H9 (cell line): ENCODE measurements around the gene HDAC2. TPM values are rescaled to one million over a fixed set of nuclear protein-coding genes. Genes with fewer than 3 reads are reported as not detected.

ENCODE experiments used
- DNase-seq: peaks from one replicate; pipeline ENCODE4 v3.0.0-alpha.2; 2017
- H2AFZ ChIP-seq: one replicate; pipeline ENCODE4 v1.6.1; 2013; ENCODE audit warnings: mild to moderate bottlenecking, low read length, control low read depth, moderate library complexity
- H2AK5ac ChIP-seq: 2 replicates; pipeline ENCODE4 v1.6.1; 2013; ENCODE audit warnings: low read length, control low read depth, mixed read lengths; ENCODE audit not compliant: insufficient read length
- H2BK120ac ChIP-seq: one replicate; pipeline ENCODE4 v1.6.1; 2013; ENCODE audit warnings: low read depth, mild to moderate bottlenecking, low read length, control low read depth, inconsistent platforms; ENCODE audit not compliant: poor library complexity, severe bottlenecking
- H2BK12ac ChIP-seq: 2 replicates; pipeline ENCODE4 v1.6.1; 2013; ENCODE audit warnings: low read length, control low read depth, mixed read lengths, low read depth; ENCODE audit not compliant: insufficient read length
- H2BK15ac ChIP-seq: 2 replicates; pipeline ENCODE4 v1.6.1; 2013; ENCODE audit warnings: low read depth, low read length, control low read depth
- H2BK20ac ChIP-seq: one replicate; pipeline ENCODE4 v1.6.1; 2013; ENCODE audit warnings: low read depth, mild to moderate bottlenecking, low read length, control low read depth, inconsistent platforms; ENCODE audit not compliant: poor library complexity, severe bottlenecking
- H2BK5ac ChIP-seq: 2 replicates; pipeline ENCODE4 v1.6.1; 2013; ENCODE audit warnings: low read length, control low read depth, mixed read lengths; ENCODE audit not compliant: insufficient read length
- H3K14ac ChIP-seq: 2 replicates; pipeline ENCODE4 v1.6.1; 2013; ENCODE audit warnings: low read length, control low read depth; ENCODE audit not compliant: insufficient read depth
- H3K18ac ChIP-seq: 2 replicates; pipeline ENCODE4 v1.6.1; 2013; ENCODE audit warnings: low read depth, mild to moderate bottlenecking, mixed read lengths, low read length, control low read depth; ENCODE audit not compliant: insufficient read length
- H3K23ac ChIP-seq: 2 replicates; pipeline ENCODE4 v1.6.1; 2013; ENCODE audit warnings: low read length, control low read depth, mixed read lengths, low read depth; ENCODE audit not compliant: insufficient read length
- H3K23me2 ChIP-seq: 2 replicates; pipeline ENCODE4 v1.6.1; 2013; ENCODE audit warnings: low read depth, mild to moderate bottlenecking, mixed read lengths, low read length, control low read depth; ENCODE audit not compliant: insufficient read length, poor library complexity, severe bottlenecking
- H3K27ac ChIP-seq: 2 replicates; pipeline ENCODE4 v1.5.1; 2013; ENCODE audit warnings: low read length, control low read depth, mixed read lengths, low read depth; ENCODE audit not compliant: insufficient read length
- H3K27me3 ChIP-seq: 2 replicates; pipeline ENCODE4 v1.6.1; 2013; ENCODE audit warnings: low read length, control low read depth, inconsistent platforms; ENCODE audit not compliant: insufficient read depth
- H3K4ac ChIP-seq: 2 replicates; pipeline ENCODE4 v1.6.1; 2013; ENCODE audit warnings: low read depth, mild to moderate bottlenecking, control low read depth, inconsistent platforms, low read length, moderate library complexity
- H3K4me1 ChIP-seq: 2 replicates; pipeline ENCODE4 v1.6.1; 2013; ENCODE audit warnings: low read length, control low read depth, inconsistent platforms; ENCODE audit not compliant: insufficient read depth
- H3K4me2 ChIP-seq: 2 replicates; pipeline ENCODE4 v1.6.1; 2013; ENCODE audit warnings: low read length, control low read depth, mixed read lengths; ENCODE audit not compliant: insufficient read length, insufficient read depth
- H3K56ac ChIP-seq: 2 replicates; pipeline ENCODE4 v1.6.1; 2013; ENCODE audit warnings: low read depth, mild to moderate bottlenecking, mixed read lengths, low read length, control low read depth; ENCODE audit not compliant: insufficient read length
- H3K79me1 ChIP-seq: 2 replicates; pipeline ENCODE4 v1.6.1; 2013; ENCODE audit warnings: low read depth, mild to moderate bottlenecking, moderate library complexity, low read length, control low read depth, inconsistent platforms; ENCODE audit not compliant: insufficient read depth, poor library complexity, severe bottlenecking
- H3K79me2 ChIP-seq: 2 replicates; pipeline ENCODE4 v1.6.1; 2013; ENCODE audit warnings: low read length, control low read depth, inconsistent platforms; ENCODE audit not compliant: insufficient read depth
- H3K9ac ChIP-seq: 2 replicates; pipeline ENCODE4 v1.6.1; 2013; ENCODE audit warnings: low read length, control low read depth, mixed read lengths; ENCODE audit not compliant: insufficient read length; ENCODE audit errors: extremely low read depth
- H3K9me3 ChIP-seq: one replicate; pipeline ENCODE4 v1.6.1; 2013; ENCODE audit warnings: low read depth, low read length, inconsistent platforms; ENCODE audit not compliant: control insufficient read depth
- H3T11ph ChIP-seq: one replicate; pipeline ENCODE4 v1.6.1; 2013; ENCODE audit warnings: mild to moderate bottlenecking, low read length, control low read depth, inconsistent platforms
- H4K20me1 ChIP-seq: one replicate; pipeline ENCODE4 v1.6.1; 2013; ENCODE audit not compliant: control insufficient read depth, insufficient read length, insufficient read depth
- H4K5ac ChIP-seq: 2 replicates; pipeline ENCODE4 v1.6.1; 2013; ENCODE audit warnings: low read depth, mild to moderate bottlenecking, mixed read lengths, low read length, control low read depth; ENCODE audit not compliant: insufficient read length
- H4K8ac ChIP-seq: replicated peaks from 2 replicates; pipeline ENCODE4 v1.6.1; 2013; ENCODE audit warnings: low read length, control low read depth, mixed read lengths, low read depth; ENCODE audit not compliant: insufficient read length
- H4K91ac ChIP-seq: 2 replicates; pipeline ENCODE4 v1.6.1; 2013; ENCODE audit warnings: low read depth, mild to moderate bottlenecking, moderate library complexity, mixed read lengths, low read length, control low read depth; ENCODE audit not compliant: insufficient read length
- H3K27ac Mint-ChIP-seq, 3 experiments: 2 replicates in 2 of 3; 3 replicates in 1 of 3; pipeline ENCODE4 v1.8.0; 2020 to 2021; ENCODE audit warnings: mixed read lengths in 3 of 3, mild to moderate bottlenecking in 1 of 3, moderate library complexity in 1 of 3
- H3K27me3 Mint-ChIP-seq: 2 replicates; pipeline ENCODE4 v1.8.0; 2021; ENCODE audit warnings: low read depth, mild to moderate bottlenecking, moderate library complexity, mixed read lengths
- H3K36me3 Mint-ChIP-seq, 3 experiments: 2 replicates in 2 of 3; 3 replicates in 1 of 3; pipeline ENCODE4 v1.8.0; 2020 to 2021; ENCODE audit warnings: low read depth in 3 of 3, mixed read lengths in 3 of 3; ENCODE audit not compliant: insufficient read depth in 1 of 3
- H3K4me1 Mint-ChIP-seq, 2 experiments: 2 replicates each; pipeline ENCODE4 v1.8.0; 2020; ENCODE audit warnings: mixed read lengths in 2 of 2
- H3K4me3 Mint-ChIP-seq, 2 experiments: 2 replicates in 1 of 2; 3 replicates in 1 of 2; pipeline ENCODE4 v1.8.0; 2020 to 2021; ENCODE audit warnings: mild to moderate bottlenecking in 2 of 2, mixed read lengths in 2 of 2, moderate library complexity in 1 of 2
- H3K9me3 Mint-ChIP-seq, 2 experiments: 2 replicates in 1 of 2; 3 replicates in 1 of 2; pipeline ENCODE4 v1.8.0; 2020; ENCODE audit warnings: mild to moderate bottlenecking in 2 of 2, mixed read lengths in 2 of 2, moderate library complexity in 1 of 2
- total RNA-seq: library from RNA; stranded (reverse); gene quantifications from 2 replicates; pipeline ENCODE4 v1.2.1, GENCODE V29; 2021
- TF ChIP-seq, protein P1 (sequence below): fragments of 200-600 bp; sonication (generic); conservative IDR thresholded peaks from 3 replicates; pipeline ENCODE4 v1.8.0; 2021; ENCODE audit warnings: antibody characterized with exemption, mild to moderate bottlenecking

Gene HDAC2
- total RNA-seq, 1 experiment from 2014 or later = 330 TPM

DNA sequence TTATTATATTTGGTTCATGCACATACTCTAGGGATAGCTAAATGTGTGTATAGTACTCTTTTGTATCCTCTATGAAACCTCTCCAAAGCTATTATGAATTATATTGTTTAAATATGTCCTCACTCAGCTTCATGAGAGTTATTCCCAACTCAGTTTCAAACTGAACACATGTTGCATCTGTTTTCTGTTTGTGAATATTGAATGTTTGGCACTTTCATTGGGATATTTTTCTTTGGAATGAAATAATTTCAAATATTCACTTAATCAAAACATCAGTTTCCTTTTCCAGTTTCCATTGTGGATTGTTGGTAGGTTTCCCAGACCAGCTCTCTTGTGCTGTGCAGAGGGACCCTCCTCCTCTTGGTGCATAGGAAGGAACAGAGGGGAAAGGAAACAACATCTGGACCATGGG, 46.6 kb downstream of the HDAC2 start:
- Histone ChIP-seq H2BK12ac (no peak overlapping the region), H3K4me2 (no peak overlapping the region), H4K91ac (no peak overlapping the region), H3K4ac (no peak overlapping the region), H3K18ac (no peak overlapping the region), H3K4me1 (no peaks in the 10 kb centered on the region; the same call in 1 of the 2 replicates), H4K5ac (no peak overlapping the region), H3K79me1 (no peaks in the 10 kb centered on the region), H3K79me2 (no peaks in the 10 kb centered on the region), H2AK5ac (no peak overlapping the region), H2BK120ac (no peak overlapping the region), H3K56ac (no peak overlapping the region), H3K27ac (no peak overlapping the region), H4K20me1 (no peaks in the 10 kb centered on the region), H3K27me3 (no peaks in the 10 kb centered on the region), H2AFZ (no peak overlapping the region), H3K23ac (no peak overlapping the region), H3K14ac (no peak overlapping the region), H2BK20ac (no peak overlapping the region), H4K8ac (no peak overlapping the region), H2BK5ac (no peak overlapping the region), H3K23me2 (no peaks in the 10 kb centered on the region), H3T11ph (no peak overlapping the region), H2BK15ac (no peak overlapping the region), H3K9ac (no peak overlapping the region), H3K9me3 (no peaks in the 10 kb centered on the region)
- H3K4me1 Mint-ChIP-seq = 0 out of 4 replicates have a peak, but pooled peaks cover 0 to 3% of the 10 kb centered on the region in 2 experiments
- H3K4me3 Mint-ChIP-seq = no peak overlapping the region
- DNase-seq = no peak
- H3K27me3 Mint-ChIP-seq = no peaks in the 10 kb centered on the region
- H3K36me3 Mint-ChIP-seq = peaks cover 0 to 1% (median under 1%) of the 10 kb centered on the region in 3 experiments; a peak in 2 of 7 replicates
- H3K9me3 Mint-ChIP-seq = peaks cover under 1 to 1% of the 10 kb centered on the region in 2 experiments; a peak in 3 of 5 replicates
- TF ChIP-seq, protein P1, sequence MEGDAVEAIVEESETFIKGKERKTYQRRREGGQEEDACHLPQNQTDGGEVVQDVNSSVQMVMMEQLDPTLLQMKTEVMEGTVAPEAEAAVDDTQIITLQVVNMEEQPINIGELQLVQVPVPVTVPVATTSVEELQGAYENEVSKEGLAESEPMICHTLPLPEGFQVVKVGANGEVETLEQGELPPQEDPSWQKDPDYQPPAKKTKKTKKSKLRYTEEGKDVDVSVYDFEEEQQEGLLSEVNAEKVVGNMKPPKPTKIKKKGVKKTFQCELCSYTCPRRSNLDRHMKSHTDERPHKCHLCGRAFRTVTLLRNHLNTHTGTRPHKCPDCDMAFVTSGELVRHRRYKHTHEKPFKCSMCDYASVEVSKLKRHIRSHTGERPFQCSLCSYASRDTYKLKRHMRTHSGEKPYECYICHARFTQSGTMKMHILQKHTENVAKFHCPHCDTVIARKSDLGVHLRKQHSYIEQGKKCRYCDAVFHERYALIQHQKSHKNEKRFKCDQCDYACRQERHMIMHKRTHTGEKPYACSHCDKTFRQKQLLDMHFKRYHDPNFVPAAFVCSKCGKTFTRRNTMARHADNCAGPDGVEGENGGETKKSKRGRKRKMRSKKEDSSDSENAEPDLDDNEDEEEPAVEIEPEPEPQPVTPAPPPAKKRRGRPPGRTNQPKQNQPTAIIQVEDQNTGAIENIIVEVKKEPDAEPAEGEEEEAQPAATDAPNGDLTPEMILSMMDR = no peak
- no peak overlapping the region for H3K27ac Mint-ChIP-seq
